ENCODE data around the gene NUDT5.
"Not testable (repeated sequence)": the region's sequence is repeated elsewhere in the genome, so short reads cannot be mapped to it uniquely, and the experiment has no call there.

Gene NUDT5

DNA sequence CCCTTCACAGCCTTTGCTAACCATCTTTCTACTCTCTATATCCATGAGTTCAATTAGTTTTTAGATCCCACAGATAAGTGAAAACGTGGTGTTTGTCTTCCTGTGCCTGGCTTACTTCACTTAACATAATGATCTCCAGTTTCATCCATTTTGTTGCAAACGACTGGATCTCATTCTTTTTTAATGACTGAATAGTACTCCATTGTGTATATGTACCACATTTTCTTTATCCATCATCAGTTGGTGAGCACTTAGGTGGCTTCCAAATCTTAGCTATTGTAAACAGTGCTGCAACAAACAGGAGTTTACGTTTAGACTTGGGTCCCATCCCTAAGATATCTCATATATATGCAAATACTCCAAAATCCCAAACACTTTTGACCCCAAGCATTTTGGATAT is 9.4 kb upstream of the NUDT5 start:
- DNase-seq (ENCODE audit: low read depth, low spot score), result no peak

DNA sequence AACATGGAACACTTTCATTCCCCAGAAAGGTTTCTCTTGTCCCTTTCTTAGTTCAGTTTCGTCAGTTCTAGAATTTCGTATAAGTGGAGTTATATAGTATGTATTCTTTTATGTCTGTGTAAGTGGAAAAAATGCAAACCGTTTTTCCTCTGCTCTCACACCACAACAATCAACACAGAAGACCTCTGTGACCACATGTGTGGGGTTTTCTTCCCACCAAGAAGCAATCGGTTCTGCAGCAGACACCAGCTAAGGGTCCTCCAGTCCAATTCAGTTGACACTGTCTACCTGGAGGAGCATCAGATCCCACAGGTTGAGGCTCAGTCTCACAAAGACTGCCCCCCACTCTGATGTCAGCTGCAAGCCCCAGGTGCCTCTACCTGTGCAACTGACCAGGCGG is 6.5 kb upstream of the NUDT5 start:
- no peak for DNase-seq (ENCODE audit: low read depth, low spot score)

DNA sequence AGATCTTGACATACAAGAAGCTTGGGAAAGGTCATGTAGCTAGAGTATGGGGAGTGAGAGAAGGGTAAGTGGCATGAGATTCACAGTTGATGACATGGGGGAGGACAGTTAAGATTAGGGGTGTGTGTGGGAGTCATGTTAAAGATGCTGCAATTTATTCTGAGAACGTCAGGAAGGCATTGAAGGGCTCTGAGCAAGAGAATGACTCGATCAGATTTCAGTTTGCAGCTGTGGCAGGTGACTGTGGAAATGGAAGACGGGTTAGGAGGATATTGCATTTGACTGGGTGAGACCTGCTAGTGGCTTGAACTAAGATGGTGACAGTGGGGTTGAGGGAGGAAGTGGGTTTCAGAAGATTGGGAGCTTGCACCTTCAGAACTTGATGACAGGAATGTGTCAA is 5.9 kb upstream of the NUDT5 start:
- no peak for DNase-seq (ENCODE audit: low read depth, low spot score)

DNA sequence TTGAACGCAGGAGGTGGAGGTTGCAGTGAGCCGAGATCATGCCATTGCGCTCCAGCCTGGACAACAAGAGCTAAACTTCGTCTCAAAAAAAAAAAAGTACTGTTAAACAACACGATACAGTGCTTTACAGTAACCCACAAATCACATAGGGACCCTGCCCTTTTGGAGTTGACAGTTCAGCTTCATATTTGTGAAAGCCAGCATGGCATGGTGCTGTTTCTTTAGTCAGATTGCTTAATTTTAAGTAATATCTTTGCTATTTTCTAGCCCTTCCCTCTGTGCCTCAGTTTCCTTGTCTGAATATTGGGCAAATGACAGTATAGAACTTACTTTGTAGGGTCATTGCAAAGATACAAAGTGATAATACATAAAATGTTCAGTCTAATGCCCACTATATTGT is 5.2 kb upstream of the NUDT5 start:
- no peak for DNase-seq (ENCODE audit: low read depth, low spot score)

DNA sequence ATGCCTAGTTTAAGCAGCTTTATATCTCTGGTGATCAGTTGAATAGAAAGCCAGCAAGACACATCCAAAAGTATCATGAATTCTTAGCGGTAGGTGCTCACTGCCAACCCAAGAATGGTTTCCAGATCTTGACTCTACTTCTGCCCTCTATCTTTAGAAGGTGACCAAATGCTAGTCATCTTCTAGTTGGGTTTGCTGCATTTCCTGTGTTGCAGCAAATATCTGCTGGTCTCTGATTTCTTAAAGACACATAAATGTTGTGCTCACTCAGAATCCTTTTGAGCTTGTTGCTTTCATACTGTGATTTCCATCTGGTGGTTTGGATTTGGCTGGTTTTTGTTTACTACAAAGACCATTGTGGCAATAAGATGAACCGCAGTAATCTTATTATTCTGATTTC is 2.5 kb upstream of the NUDT5 start:
- no peak for DNase-seq (ENCODE audit: low read depth, low spot score)

DNA sequence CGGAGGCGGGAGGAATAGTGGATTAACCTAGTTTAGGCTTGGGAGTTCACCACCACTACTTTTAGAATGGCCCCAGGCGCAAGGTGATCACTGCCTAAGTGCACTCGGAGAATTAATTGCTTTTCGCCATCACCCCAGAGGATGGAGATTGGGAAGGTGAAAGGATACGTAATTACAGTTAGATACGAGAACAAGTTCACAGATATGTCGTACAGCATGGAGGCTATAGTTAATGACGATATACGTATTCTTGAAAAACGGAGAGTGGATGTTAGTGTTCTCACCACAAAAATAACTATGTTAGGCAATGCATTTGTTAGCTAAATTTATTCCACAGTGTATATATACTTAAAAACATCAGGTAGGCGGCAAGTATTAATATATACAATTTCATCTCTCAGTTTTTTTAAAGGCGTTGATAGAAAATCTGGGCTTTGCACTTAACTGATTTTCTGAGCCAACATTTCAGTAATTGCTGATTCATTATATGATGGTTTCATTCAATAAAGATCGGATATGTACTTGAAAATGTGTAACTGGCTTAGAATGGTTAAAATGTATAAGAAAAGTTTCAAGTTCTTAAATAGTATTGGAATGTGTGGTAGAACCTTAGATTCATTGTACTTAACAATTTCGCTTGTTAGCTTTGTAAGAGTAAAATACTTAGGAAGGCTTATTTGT is 980 bp upstream of the NUDT5 start:
- no peak for DNase-seq (ENCODE audit: low read depth, low spot score)

DNA sequence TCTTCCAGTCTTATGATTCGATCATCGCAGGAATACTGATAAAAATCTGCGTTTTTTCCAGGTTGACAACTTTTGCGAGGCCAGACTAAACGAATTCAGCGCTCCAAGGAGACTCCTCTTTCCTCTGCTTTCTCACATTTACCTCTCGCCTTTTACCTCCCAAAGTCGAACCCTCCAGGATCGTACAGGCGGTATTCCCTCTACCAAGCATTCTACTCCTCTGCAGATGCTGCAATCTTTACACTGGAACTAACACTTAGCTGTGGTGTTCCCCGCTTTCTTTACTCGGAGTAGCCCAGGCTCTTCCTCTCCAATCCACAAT is 449 bp downstream of the NUDT5 start:
- no peak for DNase-seq (ENCODE audit: low read depth, low spot score)

DNA sequence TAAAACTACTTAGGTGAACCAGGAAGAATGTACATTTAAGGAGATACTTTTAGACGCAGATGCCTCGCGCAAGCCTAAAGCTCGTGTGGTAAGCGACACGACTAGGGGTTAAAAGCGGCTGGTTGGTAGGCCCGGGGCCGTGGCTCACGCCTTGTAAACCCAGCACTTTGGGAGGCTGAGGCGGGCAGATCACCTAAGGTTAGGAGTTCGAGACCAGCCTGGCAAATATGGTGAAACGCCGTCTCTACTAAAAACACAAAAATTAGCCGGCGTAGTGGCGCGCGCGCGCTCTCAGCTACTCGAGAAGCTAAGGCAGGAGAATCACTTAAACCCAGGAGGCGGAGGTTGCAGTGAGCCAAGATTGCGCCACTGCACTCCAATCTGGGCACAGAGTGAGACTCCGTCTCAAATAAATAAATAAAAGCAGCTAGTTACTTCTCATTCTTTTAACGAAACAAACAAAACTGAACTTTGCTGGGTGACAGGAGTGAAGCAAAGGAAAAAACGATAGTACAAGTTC is 879 bp downstream of the NUDT5 start:
- no peak for DNase-seq (ENCODE audit: low read depth, low spot score)

DNA sequence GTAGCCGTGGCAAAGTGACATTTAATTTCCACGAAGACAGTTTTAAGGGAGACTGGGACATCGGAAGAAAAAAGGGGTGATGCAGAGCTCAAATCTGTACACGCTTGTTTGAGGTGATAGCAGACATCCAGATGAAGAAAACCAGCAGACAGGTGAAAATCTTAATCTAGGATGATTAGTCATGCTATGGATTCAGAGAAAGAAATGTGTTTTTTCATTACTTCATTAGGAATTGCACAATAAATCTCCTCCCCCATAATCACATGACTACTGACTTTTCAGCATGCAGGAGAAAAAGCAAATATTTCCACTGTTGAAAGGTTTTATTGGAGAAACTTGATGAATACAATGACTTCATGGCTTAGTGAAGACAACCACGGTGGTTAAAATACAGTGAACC is 2.5 kb downstream of the NUDT5 start:
- no peak for DNase-seq (ENCODE audit: low read depth, low spot score)

DNA sequence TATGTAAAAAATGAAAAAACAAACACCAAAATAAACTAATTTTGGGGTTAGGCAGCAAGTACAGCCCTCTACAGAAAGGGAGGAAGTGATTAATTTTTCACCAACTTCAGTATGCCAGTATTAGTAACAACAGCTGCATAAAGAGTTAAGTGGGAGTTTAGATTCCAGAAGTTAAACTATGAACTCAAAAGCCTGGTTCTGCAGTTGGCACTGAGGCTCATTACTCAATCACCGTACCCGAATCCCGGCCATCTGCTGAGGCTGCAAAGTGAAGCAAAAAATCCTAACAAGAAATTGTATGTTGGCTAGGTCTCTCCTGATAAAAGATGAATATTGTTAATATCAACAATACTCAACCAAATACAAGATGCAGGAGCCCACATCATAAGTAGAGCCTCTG is 4.0 kb downstream of the NUDT5 start:
- no peak for DNase-seq (ENCODE audit: low read depth, low spot score)

DNA sequence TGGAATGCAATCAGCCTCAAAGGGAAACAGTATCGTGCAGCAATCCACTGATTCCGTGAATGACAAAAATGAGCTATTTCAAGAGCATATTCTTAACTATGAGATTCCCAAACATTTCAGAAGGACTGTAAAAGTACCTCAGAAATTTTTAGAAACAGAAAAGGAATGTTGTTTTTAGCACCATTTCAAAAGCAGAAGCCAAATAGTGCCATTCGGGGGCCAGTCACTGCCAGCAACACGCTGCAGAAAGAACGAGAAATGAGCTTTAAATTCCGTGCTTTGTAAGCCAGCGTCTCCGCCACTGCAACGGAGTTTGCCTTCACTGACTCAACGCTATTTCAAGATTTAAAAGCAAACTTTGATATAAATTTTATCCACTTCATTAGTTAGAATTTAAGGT is 6.3 kb downstream of the NUDT5 start:
- no peak for DNase-seq (ENCODE audit: low read depth, low spot score)

DNA sequence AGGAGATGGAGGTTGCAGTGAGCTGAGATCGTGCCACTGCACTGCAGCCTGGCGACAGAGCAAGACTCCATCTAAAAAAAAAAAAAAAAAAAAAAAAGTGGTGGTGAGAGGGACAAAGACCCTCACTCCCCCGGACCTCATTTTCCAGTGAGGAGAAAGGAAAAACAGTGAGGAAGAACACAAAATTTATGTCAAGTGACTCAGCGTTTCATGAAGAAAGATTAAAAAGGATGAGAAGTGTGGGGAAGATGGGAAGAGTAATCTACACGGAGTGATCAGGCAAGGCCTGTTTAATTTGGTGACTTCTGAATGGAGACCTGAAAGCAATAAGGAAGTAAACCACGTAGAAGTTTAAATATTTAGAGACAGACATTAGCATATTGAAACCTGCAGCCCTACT is 7.0 kb downstream of the NUDT5 start:
- no peak for DNase-seq (ENCODE audit: low read depth, low spot score)

DNA sequence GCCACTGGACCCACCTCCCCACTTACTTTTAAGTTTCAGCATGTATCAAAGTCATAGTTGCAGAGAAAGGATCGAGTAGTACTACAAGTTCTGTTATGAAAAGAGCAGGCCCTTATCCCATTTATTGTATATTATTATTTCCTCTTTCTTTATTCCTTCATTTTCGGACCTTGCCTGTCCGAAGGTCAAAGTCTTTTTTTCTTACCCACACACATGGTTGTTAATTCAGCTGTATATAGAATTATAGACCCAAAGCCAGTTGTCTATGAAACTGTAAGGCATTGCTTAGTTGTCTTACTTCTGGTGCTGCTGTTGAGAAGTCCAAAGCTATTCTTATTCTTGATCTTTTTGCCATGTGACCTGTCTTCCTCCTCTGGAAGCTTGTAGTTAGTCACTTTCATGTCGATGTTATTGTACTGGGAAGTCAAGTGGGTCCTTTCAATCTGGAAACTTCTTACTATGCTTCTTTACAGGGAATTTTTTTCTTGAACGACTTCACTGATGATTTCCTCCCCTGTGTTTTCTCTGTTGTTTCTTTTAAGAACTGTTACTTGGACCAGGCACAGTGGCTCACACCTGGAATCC is 8.3 kb downstream of the NUDT5 start:
- DNase-seq (ENCODE audit: low read depth, low spot score), result no peak

DNA sequence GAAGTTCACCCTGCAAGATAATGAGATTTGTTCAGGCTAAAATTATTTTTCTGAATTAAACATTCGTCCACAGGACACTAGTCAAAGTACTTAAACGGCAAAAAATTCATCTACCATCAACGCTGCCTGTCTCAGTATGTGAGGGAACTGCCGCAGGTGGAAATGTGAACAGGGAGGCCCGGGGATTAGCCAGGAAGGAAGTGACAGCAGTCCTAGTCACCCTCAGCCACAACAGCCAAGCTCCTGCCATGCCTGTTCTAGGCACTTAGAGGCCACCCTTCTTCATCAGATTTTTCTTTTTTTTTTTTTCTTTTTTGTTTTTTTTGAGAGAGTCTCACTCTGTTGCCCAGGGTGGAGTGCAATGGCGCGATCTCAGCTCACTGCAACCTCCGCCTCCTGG is 9.4 kb downstream of the NUDT5 start:
- no peak for DNase-seq (ENCODE audit: low read depth, low spot score)

DNA sequence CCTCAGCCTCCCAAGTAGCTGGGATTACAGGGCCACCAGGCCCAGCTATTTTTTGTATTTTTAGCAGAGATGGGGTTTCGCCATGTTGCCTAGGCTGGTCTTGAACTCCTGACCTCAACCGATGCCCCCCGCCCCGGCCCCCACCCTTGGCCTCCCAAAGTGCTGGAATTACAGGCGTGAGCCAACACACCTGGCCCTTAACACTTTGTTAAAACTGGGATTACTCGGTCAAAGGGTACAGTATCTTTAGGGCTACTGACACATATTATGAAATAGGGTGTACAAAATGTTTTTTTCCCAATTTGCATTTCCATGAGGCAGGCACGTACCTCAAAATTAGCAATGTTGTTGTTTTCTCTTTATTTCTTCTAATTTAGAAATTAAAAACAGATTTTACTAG is 11.5 kb downstream of the NUDT5 start:
- DNase-seq (ENCODE audit: low read depth, low spot score), result no peak

DNA sequence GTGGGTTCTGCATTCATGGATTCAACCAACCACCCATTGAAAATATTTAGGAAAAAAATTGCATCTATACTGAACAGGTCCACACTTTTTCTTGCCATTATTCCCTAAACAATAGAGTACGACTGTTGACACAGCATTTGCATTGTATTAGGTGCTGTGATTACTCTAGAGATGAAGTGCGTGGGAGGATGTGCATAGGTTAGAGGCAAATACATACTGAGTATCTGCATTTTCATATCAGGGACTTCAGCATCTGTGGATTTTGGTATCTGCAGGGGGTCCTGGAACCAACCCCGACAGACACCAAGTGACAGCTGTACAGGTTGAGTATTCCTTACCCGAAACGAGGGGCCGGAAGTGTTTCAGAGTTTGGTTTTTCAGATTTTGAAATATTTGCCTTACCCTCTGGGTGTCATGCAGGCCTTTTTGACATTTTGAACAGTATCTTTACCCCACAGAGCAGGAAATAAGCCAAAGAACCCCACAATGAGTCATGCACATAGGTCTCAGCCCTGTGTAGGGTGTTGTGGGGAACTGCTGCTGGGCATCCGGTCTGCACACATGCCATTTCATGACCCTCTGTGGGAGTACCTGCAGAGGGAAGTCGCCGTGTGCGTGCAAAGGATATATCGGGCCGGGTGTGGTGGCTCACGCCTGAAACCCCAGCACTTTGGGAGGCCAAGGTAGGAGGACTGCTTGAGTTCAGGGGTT is 14.5 kb downstream of the NUDT5 start:
- peak; percentile 34 for DNase-seq (ENCODE audit: low read depth, low spot score)

DNA sequence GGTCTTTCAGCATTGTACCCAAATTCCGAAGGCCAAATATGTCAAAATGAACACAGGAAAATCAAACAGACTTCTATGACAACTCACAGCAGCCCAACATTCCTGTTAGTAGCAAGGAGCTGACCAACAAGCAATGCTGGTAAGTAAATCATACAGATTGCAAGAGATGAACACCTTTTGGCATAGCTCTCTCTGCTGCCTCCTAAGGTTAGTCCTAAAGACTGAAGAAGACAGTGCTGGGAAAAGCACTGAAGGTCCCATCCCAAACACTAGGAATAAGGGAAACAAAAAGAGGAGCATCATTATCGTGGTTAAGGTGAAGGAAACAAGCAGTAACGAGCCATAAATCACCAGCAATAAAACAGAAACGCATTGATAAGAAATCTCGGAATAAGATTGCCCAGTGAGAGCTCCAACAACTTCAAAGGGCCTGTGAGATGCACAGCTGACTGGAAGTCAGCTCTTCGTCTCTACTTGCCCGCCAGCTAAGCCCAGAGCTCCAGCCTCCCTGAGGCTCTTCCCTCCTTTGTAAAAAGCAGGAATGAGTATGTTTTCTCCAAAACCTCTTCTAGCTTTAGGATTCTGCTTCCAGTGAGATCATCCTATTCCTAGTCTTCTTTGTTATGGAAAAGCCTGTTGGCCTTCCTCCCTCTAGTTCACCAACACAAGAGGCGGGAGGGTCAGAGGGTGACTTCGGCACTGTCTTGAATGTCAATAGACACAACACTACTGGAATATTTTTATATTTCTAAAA is 15.3 kb downstream of the NUDT5 start:
- DNase-seq (ENCODE audit: low read depth, low spot score), result no peak

DNA sequence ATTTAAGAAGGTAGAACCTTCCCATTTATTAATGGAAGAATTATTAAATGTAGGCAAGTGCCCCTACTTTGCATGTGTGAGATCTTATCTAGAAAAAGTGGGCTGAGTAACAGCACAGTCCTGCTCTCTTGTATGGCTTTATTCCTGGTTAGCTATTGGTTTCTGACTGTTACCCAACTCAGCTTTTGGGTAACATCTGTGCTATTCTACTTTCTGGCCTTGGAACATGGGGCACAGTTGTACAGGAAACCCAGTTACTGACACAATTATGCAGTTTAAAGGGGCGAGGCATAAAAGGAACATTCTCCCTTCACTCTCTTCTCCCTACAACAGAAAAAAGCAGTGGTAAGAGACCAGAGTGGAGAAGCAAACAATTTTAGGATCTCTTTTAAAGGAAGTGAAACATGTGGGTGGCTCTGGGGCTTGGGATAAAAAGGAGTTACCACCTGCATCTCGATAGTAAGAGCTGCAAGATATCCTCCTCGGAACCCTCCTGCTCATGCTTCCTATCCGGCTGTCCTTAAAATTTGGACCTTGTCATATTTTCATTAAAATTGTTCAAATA is 16.0 kb downstream of the NUDT5 start:
- DNase-seq (ENCODE audit: low read depth, low spot score), result no peak

DNA sequence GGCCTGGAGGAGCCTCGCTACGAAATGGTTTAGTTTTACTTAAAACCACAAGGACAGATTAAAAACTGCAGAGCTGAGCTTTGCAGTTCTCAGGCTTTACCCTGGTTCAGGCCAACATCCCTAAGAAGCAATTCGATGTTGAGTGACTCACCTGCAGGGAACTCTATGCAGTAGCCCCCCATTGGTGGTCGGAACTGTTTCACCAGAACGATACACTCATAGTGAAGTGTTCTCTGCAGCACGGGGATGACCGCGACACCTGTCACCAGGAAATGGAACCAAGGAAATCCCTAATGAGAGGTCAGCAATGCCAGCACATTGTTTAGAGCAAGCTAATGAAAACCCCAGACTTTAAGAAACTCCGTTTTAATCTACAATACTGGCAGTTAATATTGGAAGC is 18.0 kb downstream of the NUDT5 start:
- DNase-seq (ENCODE audit: low read depth, low spot score), result no peak

DNA sequence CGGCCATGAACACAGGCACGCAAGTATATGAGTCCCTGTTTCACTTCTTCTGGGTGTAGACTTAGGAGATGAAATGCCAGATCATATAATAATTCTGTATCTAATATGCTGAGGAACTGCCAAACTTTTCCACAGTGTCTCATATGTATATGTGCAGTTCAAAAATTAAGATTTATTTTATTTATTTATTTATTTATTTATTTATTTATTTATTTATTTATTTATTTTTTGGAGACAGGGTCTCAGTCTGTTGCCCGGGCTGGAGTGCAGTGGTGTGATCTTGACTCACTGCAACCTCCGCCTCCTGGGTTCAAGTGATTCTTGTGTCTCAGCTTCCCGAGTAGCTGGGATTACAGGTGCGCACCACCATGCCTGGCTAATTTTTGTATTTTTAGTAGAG is 24.2 kb downstream of the NUDT5 start:
- not testable (repeated sequence) for DNase-seq (ENCODE audit: low read depth, low spot score)

DNA sequence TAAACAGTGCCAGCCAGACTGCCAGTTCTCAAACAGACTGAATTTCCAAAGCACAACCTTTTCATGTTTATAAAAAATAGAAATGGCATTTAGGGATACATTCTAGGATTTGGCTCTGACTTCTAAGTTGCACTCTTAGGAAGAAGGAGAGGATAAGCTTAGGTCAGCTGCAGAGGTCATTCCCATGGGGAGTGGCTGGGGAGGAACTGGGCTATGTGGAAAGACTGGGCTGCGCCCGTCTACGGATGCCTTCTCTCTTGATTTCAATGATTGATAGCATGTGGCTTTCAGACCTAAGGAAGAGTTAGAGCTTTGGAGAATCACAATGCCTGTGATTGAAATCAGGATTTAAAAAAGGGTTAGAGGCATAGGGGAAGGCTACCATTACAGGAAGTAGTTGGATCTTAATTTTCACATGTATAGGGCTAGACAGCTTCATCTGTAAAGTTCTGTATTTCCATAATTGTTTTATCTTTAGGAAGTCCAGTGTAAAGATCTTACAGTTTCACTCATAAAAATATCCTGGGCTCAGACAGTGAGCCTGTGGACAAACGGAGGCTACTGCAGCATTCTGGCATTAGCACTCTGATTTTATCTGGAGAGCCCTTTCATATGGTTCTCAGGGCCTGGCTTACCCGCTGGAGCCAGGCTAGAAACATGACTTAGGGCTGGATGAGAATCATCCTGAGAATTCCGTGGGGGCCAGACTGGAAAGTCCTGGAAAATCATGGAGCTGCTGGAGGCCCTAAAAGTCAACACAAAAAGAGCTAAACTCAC is 29.5 kb downstream of the NUDT5 start:
- no peak for DNase-seq (ENCODE audit: low read depth, low spot score)

All from activated naive CD8-positive, alpha-beta T cell treated with anti-CD3 and anti-CD28 coated beads, Interleukin-2, amount 50 U/mL, for 16 hours (primary cell).